KMS-11 (cell line): Measurements from ENCODE around the gene MYO16.

ENCODE experiments used
- H2AFZ ChIP-seq: fragments of 200-600 bp; sonication (generic); 2 replicates; pipeline ENCODE4 v1.6.1; 2016; ENCODE audit warnings: antibody characterized with exemption, mixed run types, low read depth
- H3K27ac ChIP-seq: fragments of 200-600 bp; sonication (generic); 2 replicates; pipeline ENCODE4 v1.6.1; 2016; ENCODE audit warnings: mild to moderate bottlenecking, mixed run types
- H3K27me3 ChIP-seq: fragments of 200-600 bp; sonication (generic); 2 replicates; pipeline ENCODE4 v1.6.1; 2017; ENCODE audit warnings: mild to moderate bottlenecking, low read depth, mixed run types, moderate library complexity; ENCODE audit not compliant: insufficient read depth
- H3K36me3 ChIP-seq: fragments of 200-600 bp; sonication (generic); 2 replicates; pipeline ENCODE4 v1.6.1; 2017; ENCODE audit warnings: mild to moderate bottlenecking, mixed run types; ENCODE audit not compliant: insufficient read depth
- H3K4me1 ChIP-seq: fragments of 200-600 bp; sonication (generic); 2 replicates; pipeline ENCODE4 v1.6.1; 2016; ENCODE audit warnings: mild to moderate bottlenecking, low read depth, mixed run types; ENCODE audit not compliant: poor library complexity, severe bottlenecking
- H3K4me2 ChIP-seq: fragments of 200-600 bp; sonication (generic); 2 replicates; pipeline ENCODE4 v1.7.0; 2016; ENCODE audit warnings: mild to moderate bottlenecking, mixed run types
- H3K4me3 ChIP-seq: fragments of 200-600 bp; sonication (generic); IDR thresholded peaks from 2 replicates; pipeline ENCODE4 v1.6.1; 2017; ENCODE audit warnings: low read depth, low read length, mixed read lengths; ENCODE audit not compliant: insufficient read depth
- H3K79me2 ChIP-seq: fragments of 200-600 bp; sonication (generic); 2 replicates; pipeline ENCODE4 v1.6.1; 2016; ENCODE audit warnings: low read depth, mixed run types; ENCODE audit not compliant: insufficient read depth
- H3K9ac ChIP-seq: fragments of 200-600 bp; sonication (generic); 2 replicates; pipeline ENCODE4 v1.6.1; 2016; ENCODE audit warnings: mild to moderate bottlenecking, mixed run types
- H4K20me1 ChIP-seq: fragments of 200-600 bp; sonication (generic); 2 replicates; pipeline ENCODE4 v1.6.1; 2016; ENCODE audit warnings: mild to moderate bottlenecking, mixed run types; ENCODE audit not compliant: insufficient read depth
- TF ChIP-seq, protein P1 (sequence below): fragments of 200-600 bp; sonication (generic); conservative IDR thresholded peaks from 2 replicates; pipeline ENCODE4 v1.6.1; 2017; ENCODE audit warnings: low read depth, mild to moderate bottlenecking, antibody characterized with exemption, low read length, moderate library complexity, mixed read lengths

The MYO16 gene

DNA sequence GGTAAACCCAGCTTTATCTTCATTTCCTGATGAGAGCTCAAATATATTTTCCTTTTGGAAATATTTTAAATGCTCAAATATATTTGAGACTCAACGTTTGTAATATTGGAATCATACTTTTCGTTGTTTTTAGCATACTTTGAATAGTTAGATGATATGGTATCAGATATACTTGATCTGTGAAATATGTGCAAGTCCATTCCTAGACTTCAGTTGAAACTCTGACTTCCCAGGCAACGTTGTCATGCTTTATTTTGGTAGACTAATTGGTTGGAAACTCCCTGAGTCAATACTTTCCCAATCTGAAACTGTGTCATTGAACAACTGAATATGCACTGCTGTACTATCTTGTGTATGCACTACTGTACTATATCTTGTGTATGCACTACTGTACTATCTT is 378.5 kb downstream of the MYO16 start:
- TF ChIP-seq, protein P1, sequence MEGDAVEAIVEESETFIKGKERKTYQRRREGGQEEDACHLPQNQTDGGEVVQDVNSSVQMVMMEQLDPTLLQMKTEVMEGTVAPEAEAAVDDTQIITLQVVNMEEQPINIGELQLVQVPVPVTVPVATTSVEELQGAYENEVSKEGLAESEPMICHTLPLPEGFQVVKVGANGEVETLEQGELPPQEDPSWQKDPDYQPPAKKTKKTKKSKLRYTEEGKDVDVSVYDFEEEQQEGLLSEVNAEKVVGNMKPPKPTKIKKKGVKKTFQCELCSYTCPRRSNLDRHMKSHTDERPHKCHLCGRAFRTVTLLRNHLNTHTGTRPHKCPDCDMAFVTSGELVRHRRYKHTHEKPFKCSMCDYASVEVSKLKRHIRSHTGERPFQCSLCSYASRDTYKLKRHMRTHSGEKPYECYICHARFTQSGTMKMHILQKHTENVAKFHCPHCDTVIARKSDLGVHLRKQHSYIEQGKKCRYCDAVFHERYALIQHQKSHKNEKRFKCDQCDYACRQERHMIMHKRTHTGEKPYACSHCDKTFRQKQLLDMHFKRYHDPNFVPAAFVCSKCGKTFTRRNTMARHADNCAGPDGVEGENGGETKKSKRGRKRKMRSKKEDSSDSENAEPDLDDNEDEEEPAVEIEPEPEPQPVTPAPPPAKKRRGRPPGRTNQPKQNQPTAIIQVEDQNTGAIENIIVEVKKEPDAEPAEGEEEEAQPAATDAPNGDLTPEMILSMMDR, result no peak
- Histone ChIP-seq H4K20me1 (no peaks in the 10 kb centered on the region), H2AFZ (no peak overlapping the region), H3K36me3 (no peaks in the 10 kb centered on the region), H3K79me2 (no peaks in the 10 kb centered on the region), H3K4me3 (no peak overlapping the region), H3K4me1 (no peaks in the 10 kb centered on the region), H3K27ac (no peak overlapping the region), H3K27me3 (no peaks in the 10 kb centered on the region), H3K4me2 (no peak overlapping the region), H3K9ac (no peak overlapping the region)

DNA sequence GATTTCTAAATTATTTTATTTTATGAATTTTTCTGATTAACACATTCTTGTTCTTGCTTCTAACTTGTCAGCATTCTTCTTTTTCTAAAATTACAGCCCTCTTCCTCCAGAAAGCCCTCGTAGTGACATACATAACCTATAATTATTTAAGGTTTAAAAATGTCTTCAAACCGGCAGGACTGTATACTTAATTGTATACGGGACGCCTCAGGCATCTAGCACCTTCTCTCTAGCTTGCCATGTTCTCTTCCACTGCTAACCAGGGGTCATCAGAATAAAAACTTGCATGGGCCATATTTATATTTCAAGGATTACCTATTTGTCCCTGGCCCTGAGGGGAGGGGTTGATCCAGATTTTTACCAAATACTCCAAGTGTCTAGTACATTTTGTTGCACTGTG is 380.3 kb downstream of the MYO16 start:
- Histone ChIP-seq H3K4me1 (no peaks in the 10 kb centered on the region), H3K4me3 (no peak overlapping the region), H3K79me2 (no peaks in the 10 kb centered on the region), H4K20me1 (no peaks in the 10 kb centered on the region), H3K9ac (no peak overlapping the region), H3K4me2 (no peak overlapping the region), H3K36me3 (no peaks in the 10 kb centered on the region), H2AFZ (no peak overlapping the region), H3K27ac (no peak overlapping the region), H3K27me3 (no peaks in the 10 kb centered on the region)
- TF ChIP-seq, protein P1, result no peak

DNA sequence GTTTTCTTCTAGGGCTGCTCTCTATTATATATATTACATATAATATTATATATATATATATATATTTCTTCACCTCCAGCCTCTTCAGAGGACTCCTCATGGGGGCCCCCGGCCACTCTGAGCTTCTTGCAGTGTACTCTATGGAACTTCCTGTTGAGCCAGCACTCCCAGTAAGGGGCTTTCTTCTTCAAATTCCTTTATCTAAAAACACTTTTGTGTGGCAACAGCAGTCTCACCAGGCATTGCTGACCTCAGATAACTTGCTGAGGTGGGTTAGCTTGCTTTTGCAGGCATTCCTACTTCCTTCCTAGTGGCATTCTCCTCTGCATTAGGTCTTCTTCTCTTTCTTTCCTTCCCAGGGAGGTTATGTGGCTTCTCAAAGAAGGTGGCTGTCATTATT is 381.5 kb downstream of the MYO16 start:
- Histone ChIP-seq H3K79me2 (no peaks in the 10 kb centered on the region), H3K27me3 (no peaks in the 10 kb centered on the region), H3K36me3 (no peaks in the 10 kb centered on the region), H3K4me2 (no peak overlapping the region), H3K27ac (no peak overlapping the region), H3K4me3 (no peak overlapping the region), H3K4me1 (no peaks in the 10 kb centered on the region), H3K9ac (no peak overlapping the region), H4K20me1 (no peaks in the 10 kb centered on the region), H2AFZ (no peak overlapping the region)
- TF ChIP-seq, protein P1, result no peak

DNA sequence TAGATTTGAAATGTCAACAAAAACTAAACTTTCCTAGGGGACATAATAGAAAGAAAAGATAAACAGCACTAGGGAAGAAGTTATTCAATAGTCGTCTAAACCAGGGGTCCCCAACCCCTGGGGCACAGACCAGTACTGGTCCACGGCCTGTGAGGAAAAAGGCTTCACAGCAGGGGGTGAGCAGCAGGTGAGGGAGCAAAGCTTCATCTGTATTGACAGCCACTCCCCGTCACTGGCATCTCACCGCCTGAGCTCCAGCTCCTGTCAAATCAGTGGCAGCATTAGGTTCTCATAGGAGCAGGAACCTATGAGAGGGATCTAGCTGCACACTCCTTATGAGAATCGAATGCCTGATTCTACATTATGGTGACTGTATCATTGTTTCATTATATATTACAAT is 382.7 kb downstream of the MYO16 start:
- Histone ChIP-seq H3K79me2 (no peaks in the 10 kb centered on the region), H3K27me3 (no peaks in the 10 kb centered on the region), H3K4me1 (no peaks in the 10 kb centered on the region), H3K27ac (no peak overlapping the region), H3K4me3 (no peak overlapping the region), H3K9ac (no peak overlapping the region), H2AFZ (no peak overlapping the region), H3K4me2 (no peak overlapping the region), H3K36me3 (no peaks in the 10 kb centered on the region), H4K20me1 (no peaks in the 10 kb centered on the region)
- TF ChIP-seq, protein P1, result no peak

DNA sequence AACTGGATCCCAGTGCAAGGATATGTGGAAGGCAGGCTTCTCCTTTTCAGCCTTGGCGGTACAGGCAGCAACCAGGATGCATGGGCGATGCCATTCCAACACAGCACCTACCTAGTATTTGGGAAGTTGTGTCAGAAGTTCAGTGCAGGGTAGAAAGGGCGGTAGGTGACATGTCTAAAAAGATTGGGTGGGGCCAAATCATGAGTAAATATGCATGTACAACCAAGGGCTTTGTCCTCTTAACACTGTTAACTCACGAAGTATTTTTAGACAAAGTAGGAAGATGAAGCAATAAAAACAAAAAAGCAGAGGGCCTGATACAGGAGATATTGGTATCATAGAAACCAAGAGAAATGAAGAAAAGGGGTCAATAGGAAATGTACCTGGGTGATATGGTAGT is 392.1 kb downstream of the MYO16 start:
- Histone ChIP-seq H3K79me2 (no peaks in the 10 kb centered on the region), H3K4me1 (no peaks in the 10 kb centered on the region), H3K36me3 (no peaks in the 10 kb centered on the region), H3K9ac (no peak overlapping the region), H2AFZ (no peak overlapping the region), H3K27me3 (no peaks in the 10 kb centered on the region), H3K27ac (no peak overlapping the region), H4K20me1 (no peaks in the 10 kb centered on the region), H3K4me2 (no peak overlapping the region), H3K4me3 (no peak overlapping the region)
- TF ChIP-seq, protein P1, result no peak
